GM11168 (cell line): ENCODE results near the gene CUX1.
"Not testable (repeated sequence)": the region's sequence is repeated elsewhere in the genome, so short reads cannot be mapped to it uniquely, and the experiment has no call there.

Source experiments
- in situ Hi-C: fragments of 300-500 bp; cut with MboI; formaldehyde crosslinking; loops from one replicate; pipeline ENCODE4 v1.12.0; 2022; ENCODE audit warnings: low sequenced_read_pairs; ENCODE audit not compliant: unreplicated experiment

Gene CUX1

GRCh38 chr7:101867265-101867664 is 49.8 kb downstream of the CUX1 start:
- in situ Hi-C loops = no loop called here

GRCh38 chr7:101867681-101868080 is 50.3 kb downstream of the CUX1 start:
- in situ Hi-C loops = not testable (repeated sequence)

- in situ Hi-C loops = no loop called here
Observed at GRCh38 chr7:101868191-101868950, 50.9 kb downstream of the CUX1 start.

- in situ Hi-C loops = no loop called here
Observed at GRCh38 chr7:101869026-101869900, 51.8 kb downstream of the CUX1 start.

- in situ Hi-C loops = no loop called here
Observed at GRCh38 chr7:101869901-101870290, 52.5 kb downstream of the CUX1 start.

- in situ Hi-C loops = no loop called here
Observed at GRCh38 chr7:101870361-101871062, 53.1 kb downstream of the CUX1 start.

- in situ Hi-C loops = no loop called here
Observed at GRCh38 chr7:101871351-101871750, 53.9 kb downstream of the CUX1 start.

GRCh38 chr7:101874028-101874427 is 56.6 kb downstream of the CUX1 start:
- in situ Hi-C loops = no loop called here

GRCh38 chr7:101875283-101875846 is 57.9 kb downstream of the CUX1 start:
- in situ Hi-C loops = no loop called here

GRCh38 chr7:101877882-101878591 is 60.6 kb downstream of the CUX1 start:
- in situ Hi-C loops = no loop called here

- in situ Hi-C loops = no loop called here
Observed at GRCh38 chr7:101878938-101879337, 61.5 kb downstream of the CUX1 start.

- in situ Hi-C loops = no loop called here
Observed at GRCh38 chr7:101879565-101879964, 62.1 kb downstream of the CUX1 start.

GRCh38 chr7:101880282-101881054 is 63.0 kb downstream of the CUX1 start:
- in situ Hi-C loops = no loop called here

GRCh38 chr7:101882005-101882421 is 64.6 kb downstream of the CUX1 start:
- in situ Hi-C loops = no loop called here

- in situ Hi-C loops = no loop called here
Observed at GRCh38 chr7:101882595-101883564, 65.5 kb downstream of the CUX1 start.

- in situ Hi-C loops = no loop called here
Observed at GRCh38 chr7:101884671-101885596, 67.5 kb downstream of the CUX1 start.

GRCh38 chr7:101885597-101885955 is 68.2 kb downstream of the CUX1 start:
- in situ Hi-C loops = no loop called here
